HG02981 (cell line): ENCODE measurements around the gene LDLRAD4.

Experiments used
- ATAC-seq: cut with Tn5 transposase; IDR thresholded peaks from one replicate; pipeline ENCODE4 v1.9.1; 2021; ENCODE audit warnings: mild to moderate bottlenecking, moderate library complexity; ENCODE audit not compliant: unreplicated experiment

Gene LDLRAD4

GRCh38 chr18:13264091-13265007, 45.8 kb downstream of the LDLRAD4 start:
- ATAC-seq: no peak

- no peak for ATAC-seq
These were observed 46.7 kb downstream of the LDLRAD4 start for GRCh38 chr18:13265008-13265910.

- ATAC-seq: no peak
These were observed 47.3 kb downstream of the LDLRAD4 start for GRCh38 chr18:13265911-13266217.

GRCh38 chr18:13266218-13267100, 47.9 kb downstream of the LDLRAD4 start:
- ATAC-seq: no peak

GRCh38 chr18:13267431-13267873, 48.9 kb downstream of the LDLRAD4 start:
- no peak for ATAC-seq

GRCh38 chr18:13268158-13269012, 49.8 kb downstream of the LDLRAD4 start:
- ATAC-seq: no peak

- no peak for ATAC-seq
These were observed 50.4 kb downstream of the LDLRAD4 start for GRCh38 chr18:13269013-13269280.

GRCh38 chr18:13269521-13270011, 51.0 kb downstream of the LDLRAD4 start:
- ATAC-seq: no peak

- ATAC-seq: no peak
These were observed 51.8 kb downstream of the LDLRAD4 start for GRCh38 chr18:13270279-13270855.

GRCh38 chr18:13271302-13271911, 52.8 kb downstream of the LDLRAD4 start:
- no peak for ATAC-seq

- ATAC-seq: no peak
These were observed 53.9 kb downstream of the LDLRAD4 start for GRCh38 chr18:13272416-13272815.

- ATAC-seq: no peak
These were observed 55.2 kb downstream of the LDLRAD4 start for GRCh38 chr18:13273800-13274199.

- no peak for ATAC-seq
These were observed 56.5 kb downstream of the LDLRAD4 start for GRCh38 chr18:13275075-13275474.

- ATAC-seq: no peak
These were observed 58.3 kb downstream of the LDLRAD4 start for GRCh38 chr18:13276530-13277520.

GRCh38 chr18:13278062-13278630, 59.6 kb downstream of the LDLRAD4 start:
- ATAC-seq: no peak

- ATAC-seq: no peak
These were observed 60.9 kb downstream of the LDLRAD4 start for GRCh38 chr18:13279181-13280069.
